Suprapubic skin (tissue), 4 donors: ENCODE measurements around the gene SLIT1.

Experiments
- CTCF ChIP-seq, 2 donors: fragments of 200-600 bp in 1 of 2; fragments of 450-650 bp in 1 of 2; sonication (generic) in 1 of 2; IDR thresholded peaks; one replicate each; pipeline ENCODE4 v1.5.1; 2016 to 2019; ENCODE audit warnings: antibody characterized with exemption in 2 of 2, mild to moderate bottlenecking in 1 of 2, moderate library complexity in 1 of 2
- POLR2A ChIP-seq, 2 donors: fragments of 450-650 bp; IDR thresholded peaks; one replicate each; pipeline ENCODE4 v1.6.1; 2017; ENCODE audit warnings: antibody characterized with exemption in 2 of 2, mild to moderate bottlenecking in 2 of 2, moderate library complexity in 2 of 2
- POLR2AphosphoS5 ChIP-seq, 3 donors: sonication (generic); formaldehyde crosslinking; IDR thresholded peaks; one replicate each; pipeline ENCODE4 v1.6.1; 2017; ENCODE audit warnings: antibody characterized with exemption in 3 of 3

- TF ChIP-seq CTCF (IDR thresholded peaks at IDR 0.05) (peak; percentile 82 to 91), POLR2A (IDR thresholded peaks at IDR 0.05) (no peak), POLR2AphosphoS5 (IDR thresholded peaks at IDR 0.05) (no peak)
Observed at GRCh38 chr10:97210543-97210960, 24.8 kb upstream of the SLIT1 start.
